GM23248 (cell line): Measurements from ENCODE around the gene UVRAG.

Experiments
- EZH2 ChIP-seq: fragments of 200-600 bp; sonication (generic); IDR thresholded peaks from 2 replicates; pipeline ENCODE4 v1.6.1; 2018; ENCODE audit warnings: antibody characterized with exemption, mild to moderate bottlenecking; ENCODE audit not compliant: insufficient read depth, poor library complexity, severe bottlenecking
- EZH2phosphoT487 ChIP-seq: fragments of 200-600 bp; sonication (generic); IDR thresholded peaks from 2 replicates; pipeline ENCODE4 v1.6.1; 2018; ENCODE audit warnings: antibody characterized with exemption, moderate library complexity, mild to moderate bottlenecking, low read depth; ENCODE audit not compliant: insufficient read depth

- TF ChIP-seq EZH2 = no peak
- TF ChIP-seq EZH2phosphoT487 = no peak
Measured at GRCh38 chr11:76030968-76031590, 216.1 kb downstream of the UVRAG start.
